Measurements from ENCODE around the gene TTLL1. TPM values are rescaled to one million over a fixed set of nuclear protein-coding genes. Genes with fewer than 3 reads are reported as not detected.

The TTLL1 gene
- total RNA-seq = 13.5 and 18.7 TPM in 2 replicates

DNA sequence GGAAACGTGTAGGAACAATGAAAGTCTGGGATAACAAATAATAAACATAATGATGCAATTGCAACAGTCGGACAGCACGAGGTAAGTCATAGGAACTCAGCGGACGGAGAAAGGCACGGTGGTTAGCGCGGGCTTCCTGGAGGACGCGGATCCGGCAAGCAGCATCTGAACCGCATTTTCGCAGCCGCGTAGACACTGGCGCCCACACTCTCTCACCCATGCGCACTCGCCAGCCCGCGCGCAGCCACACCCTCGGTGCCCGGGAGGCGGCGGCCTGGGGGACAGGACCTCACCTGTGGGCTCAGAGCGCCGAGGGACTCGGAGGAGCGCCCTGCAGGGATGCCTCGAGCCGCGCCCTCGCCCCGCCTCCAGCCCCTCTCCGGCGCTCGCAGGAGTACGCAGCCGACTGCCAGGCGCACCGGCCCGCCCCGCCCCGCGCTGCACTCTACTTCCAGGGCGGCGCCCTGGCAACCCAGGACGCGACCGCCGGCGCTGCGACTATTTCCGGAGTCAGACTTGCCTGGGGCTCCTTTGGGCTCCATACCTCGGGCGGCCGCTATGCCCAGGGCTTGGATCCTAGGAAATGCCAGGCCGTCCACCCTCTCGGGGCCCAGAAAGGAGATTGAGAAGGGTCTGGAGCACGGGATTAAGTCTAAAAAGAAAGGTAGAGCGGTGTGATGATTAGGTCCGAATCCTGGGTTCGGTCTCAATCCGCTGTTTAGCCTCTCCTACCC lies at the start of gene TTLL1:
Gene TTLL1 (minus strand): TSS at position 408 of the 734 bp plus-strand sequence. CDS start 13,805 bp downstream, outside the sequence.

DNA sequence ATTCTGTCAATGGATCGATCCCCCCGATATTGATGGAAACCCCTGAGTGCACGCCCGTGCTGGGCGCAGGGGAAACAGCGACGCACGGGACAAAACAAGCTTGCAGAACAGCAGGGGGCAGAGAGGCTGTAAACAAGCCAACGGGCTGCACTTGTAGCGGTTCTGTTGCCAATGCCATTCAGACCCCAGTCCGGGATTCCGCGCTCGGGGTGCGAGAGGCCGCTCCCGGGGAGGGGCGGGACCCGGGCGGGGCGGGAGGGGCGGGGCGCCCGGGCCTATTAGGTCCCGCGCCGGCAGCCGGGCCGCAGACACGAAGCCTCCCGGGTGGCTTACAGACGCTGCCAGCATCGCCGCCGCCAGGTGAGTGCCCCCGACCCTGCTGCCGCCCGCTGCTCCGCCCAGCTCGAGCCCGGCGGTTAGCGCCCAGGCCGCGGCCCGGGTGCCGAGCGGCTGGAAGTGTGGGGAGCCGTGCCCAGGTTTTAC lies 21.3 kb upstream of the TTLL1 start, which contains the start of gene BIK:
Gene BIK (plus strand): TSS at position 307 of the 483 bp plus-strand sequence. CDS start 13,273 bp downstream, outside the sequence.

GRCh38 chr22:43014869-43015676 lies 74.1 kb downstream of the TTLL1 start, which contains the start of gene PACSIN2:
Gene PACSIN2 (minus strand): TSS chr22:43015149. CDS start chr22:42912080, 103,069 bp downstream.

Other genes with a start within 250 kb of the TTLL1 start
- gene ARFGAP3, start 232.1 kb downstream of the TTLL1 start, total RNA-seq = 93.6 and 101 TPM in 2 replicates
- 128 and 148 TPM in 2 replicates for gene PACSIN2, start 74.2 kb downstream of the TTLL1 start, total RNA-seq
- not detected in 2 replicates for gene BIK, start 21.4 kb upstream of the TTLL1 start, total RNA-seq
- 9.5 and 12.7 TPM in 2 replicates for gene MCAT, start 54.0 kb upstream of the TTLL1 start, total RNA-seq
- 293 and 336 TPM in 2 replicates for gene TSPO, start 62.2 kb upstream of the TTLL1 start, total RNA-seq
- 20.2 and 33.2 TPM in 2 replicates for gene TTLL12, start 97.7 kb upstream of the TTLL1 start, total RNA-seq

All from smooth muscle cell of the umbilical artery (primary cell).